ENCODE measurements around the gene KCNK15. TPM values are rescaled to one million over a fixed set of nuclear protein-coding genes. Genes with fewer than 3 reads are reported as not detected.
A peak's percentile ranks its signal among the peaks of the same experiment; 100 is the strongest.

Gene KCNK15
- total RNA-seq, 4 donors from 2014 or later, result 3.6 to 5.6 (median 5.0) TPM

DNA sequence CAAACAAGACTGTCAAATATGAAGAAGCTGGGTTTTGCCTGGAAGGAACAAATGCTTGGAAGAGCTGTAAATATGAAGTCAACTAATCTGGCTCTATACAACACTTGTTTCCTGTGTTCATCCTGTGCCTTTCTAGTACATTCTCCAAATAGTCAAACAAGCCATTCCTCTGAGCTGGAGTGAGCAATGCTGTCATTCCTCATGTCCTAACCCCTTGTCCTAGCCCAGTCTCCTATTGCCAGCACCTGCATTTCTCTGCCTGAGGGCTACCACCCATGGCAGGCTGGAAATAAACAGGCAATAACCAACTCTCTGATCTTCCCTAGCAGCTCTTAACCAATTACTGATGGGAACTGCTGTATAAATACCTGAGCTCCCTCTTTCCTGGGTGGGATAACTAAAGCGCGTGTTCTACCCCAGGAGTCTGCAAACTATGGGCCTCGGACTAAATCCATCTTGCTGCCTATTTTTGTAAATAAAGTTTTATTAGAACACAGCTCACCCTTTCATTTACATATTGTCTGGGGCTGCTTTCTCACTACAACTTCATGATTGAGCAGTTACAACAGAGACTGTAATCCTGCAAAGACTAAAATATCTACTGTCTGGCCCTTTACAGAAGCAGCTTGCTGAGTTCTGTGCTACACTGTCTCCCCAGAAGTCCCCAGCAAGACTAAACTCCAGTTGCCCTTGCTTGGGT is 51.2 kb downstream of the KCNK15 start:
- H3K27me3 ChIP-seq, result peaks cover 0 to 20% (median 0%) of the 10 kb centered on the region in 4 donors
- H3K27ac ChIP-seq (replicated peaks in 1 of 4), result no peak overlapping the region
- no peaks in the 10 kb centered on the region for H3K4me1 ChIP-seq
- H3K36me3 ChIP-seq, result no peaks in the 10 kb centered on the region
- no peak for DNase-seq (ENCODE audit: extremely low spot score)
- no peak for TF ChIP-seq EP300 (IDR thresholded peaks at IDR 0.05)
- no peak for TF ChIP-seq POLR2AphosphoS5 (IDR thresholded peaks at IDR 0.05)
- no peak for TF ChIP-seq POLR2A (IDR thresholded peaks at IDR 0.05; ENCODE audit: low read depth)
- TF ChIP-seq, protein P1, sequence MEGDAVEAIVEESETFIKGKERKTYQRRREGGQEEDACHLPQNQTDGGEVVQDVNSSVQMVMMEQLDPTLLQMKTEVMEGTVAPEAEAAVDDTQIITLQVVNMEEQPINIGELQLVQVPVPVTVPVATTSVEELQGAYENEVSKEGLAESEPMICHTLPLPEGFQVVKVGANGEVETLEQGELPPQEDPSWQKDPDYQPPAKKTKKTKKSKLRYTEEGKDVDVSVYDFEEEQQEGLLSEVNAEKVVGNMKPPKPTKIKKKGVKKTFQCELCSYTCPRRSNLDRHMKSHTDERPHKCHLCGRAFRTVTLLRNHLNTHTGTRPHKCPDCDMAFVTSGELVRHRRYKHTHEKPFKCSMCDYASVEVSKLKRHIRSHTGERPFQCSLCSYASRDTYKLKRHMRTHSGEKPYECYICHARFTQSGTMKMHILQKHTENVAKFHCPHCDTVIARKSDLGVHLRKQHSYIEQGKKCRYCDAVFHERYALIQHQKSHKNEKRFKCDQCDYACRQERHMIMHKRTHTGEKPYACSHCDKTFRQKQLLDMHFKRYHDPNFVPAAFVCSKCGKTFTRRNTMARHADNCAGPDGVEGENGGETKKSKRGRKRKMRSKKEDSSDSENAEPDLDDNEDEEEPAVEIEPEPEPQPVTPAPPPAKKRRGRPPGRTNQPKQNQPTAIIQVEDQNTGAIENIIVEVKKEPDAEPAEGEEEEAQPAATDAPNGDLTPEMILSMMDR (IDR thresholded peaks at IDR 0.05), result no peak
- intact Hi-C loops (cut with DNase I), result no loop called here
- H3K4me3 ChIP-seq, result no peak overlapping the region
- no peaks in the 10 kb centered on the region for H3K9me3 ChIP-seq
- WGBS, result 91% methylated on average over 3 of the region's 3 CpGs

DNA sequence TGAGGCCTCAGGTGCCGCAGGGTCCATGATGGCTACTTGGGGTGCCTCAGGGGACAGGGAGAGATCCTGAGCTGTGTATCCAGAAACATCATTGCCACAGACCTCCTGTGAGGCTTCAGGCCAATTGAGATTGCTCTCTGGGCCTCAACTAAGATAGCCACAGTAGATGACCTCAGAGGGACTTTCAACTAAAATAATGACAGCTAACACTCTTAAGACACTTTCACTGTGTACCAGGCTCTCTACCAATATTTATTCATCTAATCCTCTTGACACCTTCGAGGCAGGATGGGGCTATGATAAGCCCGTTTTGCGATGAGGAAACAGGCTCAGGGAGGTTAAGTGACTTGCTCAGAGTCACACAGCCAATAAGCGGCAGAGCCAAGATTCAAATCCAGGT is 54.0 kb downstream of the KCNK15 start:
- H3K27me3 ChIP-seq, result peaks cover 0 to 38% (median 0%) of the 10 kb centered on the region in 4 donors
- WGBS, result 94% methylated on average over 5 of the region's 5 CpGs
- no peak overlapping the region for H3K4me3 ChIP-seq
- H3K9me3 ChIP-seq, result no peaks in the 10 kb centered on the region
- H3K27ac ChIP-seq (replicated peaks in 1 of 4), result no peak overlapping the region
- intact Hi-C loops (cut with DNase I), result no loop called here
- H3K4me1 ChIP-seq, result peaks cover 0 to 5% (median 0%) of the 10 kb centered on the region in 4 donors
- no peaks in the 10 kb centered on the region for H3K36me3 ChIP-seq
- no peak for DNase-seq (ENCODE audit: extremely low spot score)
- TF ChIP-seq POLR2AphosphoS5 (IDR thresholded peaks at IDR 0.05) (no peak), EP300 (IDR thresholded peaks at IDR 0.05) (no peak), POLR2A (IDR thresholded peaks at IDR 0.05; ENCODE audit: low read depth) (no peak)
- TF ChIP-seq, protein P1 (IDR thresholded peaks at IDR 0.05), result no peak

DNA sequence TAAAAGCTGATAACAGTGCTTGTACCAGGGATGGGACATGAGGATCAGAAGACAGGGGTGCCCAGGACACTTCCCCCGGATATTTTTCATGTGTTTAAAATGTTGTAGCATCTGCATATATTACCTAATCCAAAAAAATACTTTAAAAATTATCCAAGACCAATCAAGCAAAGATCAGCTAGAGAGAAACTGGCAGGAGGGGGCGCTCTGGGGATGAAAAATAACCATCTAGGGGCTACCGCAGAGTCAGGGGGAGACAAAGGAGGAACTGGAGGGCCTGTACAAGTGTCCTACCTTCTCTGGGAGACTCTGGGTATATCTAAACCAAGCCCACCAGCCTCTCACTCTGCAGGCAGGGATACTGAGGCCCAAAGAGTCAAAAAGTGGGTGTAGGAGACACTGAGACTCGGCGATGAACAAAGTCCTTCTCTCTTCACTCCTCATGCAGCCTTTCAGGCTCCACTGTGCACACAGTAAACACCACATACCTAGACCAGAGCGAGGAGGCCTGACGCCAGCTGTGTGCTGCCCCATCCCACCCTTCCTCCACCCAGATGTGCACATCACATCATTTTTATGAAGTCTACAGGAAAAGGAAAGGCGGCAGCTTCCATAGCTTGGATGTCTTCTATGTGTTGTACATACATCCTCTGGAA is 54.9 kb downstream of the KCNK15 start:
- H3K4me1 ChIP-seq, result peaks cover 0 to 5% (median 2%) of the 10 kb centered on the region in 4 donors
- H3K4me3 ChIP-seq, result no peak overlapping the region
- peaks cover 0 to 39% (median 0%) of the 10 kb centered on the region in 4 donors for H3K27me3 ChIP-seq
- 73% methylated on average over 8 of the region's 8 CpGs for WGBS
- H3K36me3 ChIP-seq, result no peaks in the 10 kb centered on the region
- TF ChIP-seq, protein P1 (IDR thresholded peaks at IDR 0.05), result peak in 1 of 3 experiments; percentile 17
- no peak for TF ChIP-seq POLR2A (IDR thresholded peaks at IDR 0.05; ENCODE audit: low read depth)
- no peak for DNase-seq (ENCODE audit: extremely low spot score)
- H3K9me3 ChIP-seq, result no peaks in the 10 kb centered on the region
- H3K27ac ChIP-seq (replicated peaks in 1 of 4), result no peak overlapping the region
- intact Hi-C loops (cut with DNase I), result no loop called here

Other genes starting within 250 kb of the KCNK15 start
- gene SERINC3, start 223.8 kb upstream of the KCNK15 start, total RNA-seq, result 100 to 1,000 TPM; 121 to 175 (median 138) TPM
- gene PKIG, start 163.3 kb upstream of the KCNK15 start, total RNA-seq, result 100 to 1,000 TPM; 305 to 398 (median 357) TPM
- gene ADA, start 94.2 kb upstream of the KCNK15 start, total RNA-seq, result 10 to 100 TPM in 3 of 4 donors, 1 to 10 TPM in 1; 9.6 to 18.4 (median 13.4) TPM
- gene CCN5, start 30.5 kb upstream of the KCNK15 start, total RNA-seq, result 100 to 1,000 TPM; 350 to 833 (median 456) TPM
- gene RIMS4, start 64.7 kb downstream of the KCNK15 start, total RNA-seq, result 1 to 10 TPM; 1.2 to 2.6 (median 1.9) TPM
- gene YWHAB, start 139.8 kb downstream of the KCNK15 start, total RNA-seq, result 100 to 1,000 TPM; 121 to 140 (median 130) TPM
- 1 to 10 TPM; 2.0 to 5.9 (median 2.9) TPM for gene PABPC1L, start 164.2 kb downstream of the KCNK15 start, total RNA-seq
- 10 to 100 TPM in 3 of 4 donors, 1 to 10 TPM in 1; 5.8 to 14.8 (median 13.9) TPM for gene TOMM34, start 214.5 kb downstream of the KCNK15 start, total RNA-seq
- 10 to 100 TPM; 26.0 to 31.6 (median 27.7) TPM for gene STK4, start 220.6 kb downstream of the KCNK15 start, total RNA-seq